Astrocyte (in vitro differentiated cells and primary cell): Measurements from ENCODE around the gene PCSK7. TPM values are rescaled to one million over a fixed set of nuclear protein-coding genes. Genes with fewer than 3 reads are reported as not detected.

Experiments
- DNase-seq: peaks from one replicate; pipeline ENCODE4 v3.0.0-alpha.2; 2010; ENCODE audit warnings: low read depth
- FAIRE-seq: peaks from 2 replicates; lab custom pipeline; 2011; peaks lifted over from hg19 to GRCh38; lab: Jason Lieb, UNC
- H2AFZ ChIP-seq: 2 replicates; pipeline ENCODE4 v1.6.0; 2012; ENCODE audit warnings: low read depth, low read length, inconsistent platforms
- H3K27ac ChIP-seq: 2 replicates; pipeline ENCODE4 v1.5.1; 2011; ENCODE audit warnings: low read depth, low read length, inconsistent platforms
- H3K27me3 ChIP-seq: 2 replicates; pipeline ENCODE4 v1.6.0; 2011; ENCODE audit warnings: low read length, inconsistent platforms; ENCODE audit not compliant: insufficient read depth
- H3K36me3 ChIP-seq: 2 replicates; pipeline ENCODE4 v1.5.1; 2011; ENCODE audit warnings: low read length, inconsistent platforms; ENCODE audit not compliant: insufficient read depth
- H3K4me1 ChIP-seq: 2 replicates; pipeline ENCODE4 v1.5.1; 2011; ENCODE audit warnings: low read length, inconsistent platforms; ENCODE audit not compliant: insufficient read depth
- H3K4me2 ChIP-seq: 2 replicates; pipeline ENCODE4 v1.6.0; 2012; ENCODE audit warnings: low read length, inconsistent platforms
- H3K4me3 ChIP-seq: 2 replicates; pipeline ENCODE4 v1.5.1; 2011; ENCODE audit warnings: low read depth, mild to moderate bottlenecking, low read length, inconsistent platforms; ENCODE audit not compliant: insufficient read depth
- H3K79me2 ChIP-seq: 2 replicates; pipeline ENCODE4 v1.6.0; 2012; ENCODE audit warnings: mild to moderate bottlenecking, low read length, inconsistent platforms; ENCODE audit not compliant: insufficient read depth
- H3K9ac ChIP-seq: 2 replicates; pipeline ENCODE4 v1.6.0; 2012; ENCODE audit warnings: mild to moderate bottlenecking, low read length, inconsistent platforms
- H3K9me3 ChIP-seq: 2 replicates; pipeline ENCODE4 v1.5.1; 2012; ENCODE audit warnings: low read depth, mild to moderate bottlenecking, low read length, inconsistent platforms; ENCODE audit not compliant: insufficient read depth
- H4K20me1 ChIP-seq: 2 replicates; pipeline ENCODE4 v1.6.0; 2012; ENCODE audit warnings: low read length, inconsistent platforms; ENCODE audit not compliant: insufficient read depth
- H3K27ac Mint-ChIP-seq: one replicate; pipeline ENCODE4 v1.8.0; 2021; ENCODE audit warnings: mild to moderate bottlenecking, mixed read lengths; ENCODE audit not compliant: unreplicated experiment
- H3K27me3 Mint-ChIP-seq: one replicate; pipeline ENCODE4 v1.8.0; 2021; ENCODE audit warnings: low read depth, mixed read lengths; ENCODE audit not compliant: unreplicated experiment
- H3K36me3 Mint-ChIP-seq: one replicate; pipeline ENCODE4 v1.8.0; 2021; ENCODE audit warnings: low read depth, mixed read lengths; ENCODE audit not compliant: unreplicated experiment
- H3K4me1 Mint-ChIP-seq: one replicate; pipeline ENCODE4 v1.8.0; 2021; ENCODE audit warnings: low read depth, mixed read lengths; ENCODE audit not compliant: unreplicated experiment
- H3K4me3 Mint-ChIP-seq: one replicate; pipeline ENCODE4 v1.8.0; 2021; ENCODE audit warnings: mild to moderate bottlenecking, moderate library complexity, mixed read lengths; ENCODE audit not compliant: unreplicated experiment
- H3K9me3 Mint-ChIP-seq: one replicate; pipeline ENCODE4 v1.8.0; 2021; ENCODE audit warnings: mild to moderate bottlenecking, mixed read lengths; ENCODE audit not compliant: unreplicated experiment
- CTCF ChIP-seq: IDR thresholded peaks from 2 replicates; pipeline ENCODE4 v1.5.1; 2011; ENCODE audit warnings: low read depth, mild to moderate bottlenecking, inconsistent platforms, low read length, moderate library complexity; ENCODE audit not compliant: insufficient read depth
- EZH2 ChIP-seq: IDR thresholded peaks from 2 replicates; pipeline ENCODE4 v1.6.1; 2012; ENCODE audit warnings: mild to moderate bottlenecking, low read length, inconsistent platforms; ENCODE audit not compliant: insufficient read depth
- total RNA-seq: library from RNA; stranded (reverse); gene quantifications from 2 replicates; pipeline ENCODE4 v1.2.1, GENCODE V29; 2021

Gene PCSK7
- total RNA-seq, 1 donor from 2014 or later: 43.6 TPM

- Histone ChIP-seq H2AFZ (no peak overlapping the region), H3K9me3 (no peaks in the 10 kb centered on the region), H3K27me3 (no peaks in the 10 kb centered on the region), H3K4me2 (no peak overlapping the region), H3K4me1 (peaks cover 10% of the 10 kb centered on the region), H3K27ac (no peak overlapping the region), H3K9ac (no peak overlapping the region), H3K36me3 (peaks cover 17% of the 10 kb centered on the region), H3K4me3 (no peak overlapping the region), H3K79me2 (peaks cover 9% of the 10 kb centered on the region), H4K20me1 (no peaks in the 10 kb centered on the region)
- no peak overlapping the region for H3K4me3 Mint-ChIP-seq
- H3K36me3 Mint-ChIP-seq: peaks cover 39% of the 10 kb centered on the region
- FAIRE-seq: no peak
- H3K27ac Mint-ChIP-seq: no peak overlapping the region
- no peaks in the 10 kb centered on the region for H3K27me3 Mint-ChIP-seq
- no peaks in the 10 kb centered on the region for H3K9me3 Mint-ChIP-seq
- no peak for DNase-seq
- TF ChIP-seq CTCF: no peak
- no peak for TF ChIP-seq EZH2
- H3K4me1 Mint-ChIP-seq: peaks cover 11% of the 10 kb centered on the region
Measured at GRCh38 chr11:117193130-117194020, 38.5 kb downstream of the PCSK7 start.

- H3K4me1 Mint-ChIP-seq: peaks cover 3% of the 10 kb centered on the region
- peaks cover 44% of the 10 kb centered on the region for H3K36me3 Mint-ChIP-seq
- Histone ChIP-seq H2AFZ (no peak overlapping the region), H3K36me3 (peaks cover 17% of the 10 kb centered on the region), H3K9me3 (no peaks in the 10 kb centered on the region), H3K4me3 (no peak overlapping the region), H3K4me2 (no peak overlapping the region), H3K4me1 (peaks cover under 1% of the 10 kb centered on the region), H4K20me1 (no peaks in the 10 kb centered on the region), H3K27me3 (no peaks in the 10 kb centered on the region), H3K9ac (no peak overlapping the region), H3K27ac (no peak overlapping the region), H3K79me2 (peaks cover 1% of the 10 kb centered on the region)
- no peaks in the 10 kb centered on the region for H3K27me3 Mint-ChIP-seq
- FAIRE-seq (no peak), DNase-seq (no peak)
- H3K9me3 Mint-ChIP-seq: no peaks in the 10 kb centered on the region
- no peak overlapping the region for H3K4me3 Mint-ChIP-seq
- no peak overlapping the region for H3K27ac Mint-ChIP-seq
- TF ChIP-seq EZH2: no peak
Measured at GRCh38 chr11:117192401-117192875, 39.4 kb downstream of the PCSK7 start.

GRCh38 chr11:117191680-117192400 is 40.0 kb downstream of the PCSK7 start:
- peaks cover 17% of the 10 kb centered on the region for H3K36me3 ChIP-seq
- H2AFZ ChIP-seq: no peak overlapping the region
- H3K27me3 ChIP-seq: no peaks in the 10 kb centered on the region
- Mint-ChIP-seq H3K27ac (no peak overlapping the region), H3K36me3 (peaks cover 47% of the 10 kb centered on the region), H3K27me3 (no peaks in the 10 kb centered on the region), H3K4me3 (no peak overlapping the region), H3K9me3 (no peaks in the 10 kb centered on the region), H3K4me1 (peaks cover 3% of the 10 kb centered on the region)
- TF ChIP-seq CTCF: no peak
- TF ChIP-seq EZH2: no peak
- H3K4me1 ChIP-seq: no peaks in the 10 kb centered on the region
- H3K9me3 ChIP-seq: no peaks in the 10 kb centered on the region
- H3K4me2 ChIP-seq: no peak overlapping the region
- H3K79me2 ChIP-seq: no peaks in the 10 kb centered on the region
- H3K27ac ChIP-seq: no peak overlapping the region
- no peak for DNase-seq
- FAIRE-seq: no peak
- no peak overlapping the region for H3K9ac ChIP-seq
- H4K20me1 ChIP-seq: no peaks in the 10 kb centered on the region
- no peak overlapping the region for H3K4me3 ChIP-seq
